ENCODE data around the gene MRPL23.

GRCh38 chr11:1932105-1932480 is 15.0 kb upstream of the MRPL23 start:
- TF ChIP-seq CTCF (IDR thresholded peaks at IDR 0.05), result no peak
- no peak for TF ChIP-seq POLR2A (IDR thresholded peaks at IDR 0.05)

Data from adrenal gland (tissue), 5 donors.